Measurements from ENCODE around the gene CTDSPL2.
A peak's percentile ranks its signal among the peaks of the same experiment; 100 is the strongest.
"Not testable (repeated sequence)": the region's sequence is repeated elsewhere in the genome, so short reads cannot be mapped to it uniquely, and the experiment has no call there.

Gene CTDSPL2

GRCh38 chr15:44485880-44486279 lies 58.5 kb downstream of the CTDSPL2 start:
- no peak for DNase-seq

- DNase-seq, result no peak
Measured at GRCh38 chr15:44489464-44489863, 62.0 kb downstream of the CTDSPL2 start.

- no peak for DNase-seq
Measured at GRCh38 chr15:44490622-44491021, 63.2 kb downstream of the CTDSPL2 start.

GRCh38 chr15:44492040-44492439 lies 64.6 kb downstream of the CTDSPL2 start:
- no peak for DNase-seq

GRCh38 chr15:44492672-44493071 lies 65.2 kb downstream of the CTDSPL2 start:
- no peak for DNase-seq

- DNase-seq, result no peak
Measured at GRCh38 chr15:44495562-44495961, 68.1 kb downstream of the CTDSPL2 start.

GRCh38 chr15:44500555-44500954 lies 73.1 kb downstream of the CTDSPL2 start:
- DNase-seq, result no peak

- peak; percentile 14 for DNase-seq
Measured at GRCh38 chr15:44501768-44502366, 74.4 kb downstream of the CTDSPL2 start.

GRCh38 chr15:44516436-44516835 lies 89.0 kb downstream of the CTDSPL2 start:
- no peak for DNase-seq

GRCh38 chr15:44519537-44519936 lies 92.1 kb downstream of the CTDSPL2 start:
- DNase-seq, result no peak

- no peak for DNase-seq
Measured at GRCh38 chr15:44525018-44525417, 97.6 kb downstream of the CTDSPL2 start.

- no peak for DNase-seq
Measured at GRCh38 chr15:44527241-44527640, 99.8 kb downstream of the CTDSPL2 start.

- no peak for DNase-seq
Measured at GRCh38 chr15:44529864-44530604, 102.6 kb downstream of the CTDSPL2 start.

- DNase-seq, result no peak
Measured at GRCh38 chr15:44530653-44531052, 103.2 kb downstream of the CTDSPL2 start.

- not testable (repeated sequence) for DNase-seq
Measured at GRCh38 chr15:44532275-44532674, 104.8 kb downstream of the CTDSPL2 start.

GRCh38 chr15:44532689-44533088 lies 105.3 kb downstream of the CTDSPL2 start:
- no peak for DNase-seq

GRCh38 chr15:44535092-44535491 lies 107.7 kb downstream of the CTDSPL2 start:
- no peak for DNase-seq

- peak; percentile 49 for DNase-seq
Measured at GRCh38 chr15:44535523-44536301, 108.3 kb downstream of the CTDSPL2 start.

- peak; percentile 91 for DNase-seq
Measured at GRCh38 chr15:44536302-44536961, 109.0 kb downstream of the CTDSPL2 start.

- DNase-seq, result peak; percentile 91
Measured at GRCh38 chr15:44536962-44537734, 109.7 kb downstream of the CTDSPL2 start, which contains the start of gene EIF3J. TSS of gene EIF3J (plus strand) at chr15:44537147. CDS start at chr15:44537195, 48 bp downstream.

- DNase-seq, result no peak
Measured at GRCh38 chr15:44537735-44538240, 110.4 kb downstream of the CTDSPL2 start.

Data from NCI-H510A treated with DMSO at 0.1 percent for 48 hours (cell line).